HepG2 (cell line): ENCODE data around the gene SLC22A7. TPM values are rescaled to one million over a fixed set of nuclear protein-coding genes. Genes with fewer than 3 reads are reported as not detected.

Source experiments
- MED8 ChIP-seq: sonication (generic); formaldehyde crosslinking; IDR thresholded peaks from 2 replicates; pipeline ENCODE4 v1.8.1; 2023; ENCODE audit warnings: mild to moderate bottlenecking, missing genetic modification reagents; ENCODE audit not compliant: insufficient replicate concordance
- MLXIP ChIP-seq: sonication (generic); formaldehyde crosslinking; IDR thresholded peaks from 2 replicates; pipeline ENCODE4 v1.9.0; 2021; ENCODE audit warnings: missing genetic modification reagents, borderline replicate concordance
- ZBTB21 ChIP-seq: sonication (generic); formaldehyde crosslinking; IDR thresholded peaks from 2 replicates; pipeline ENCODE4 v1.4.0; 2020; ENCODE audit warnings: missing genetic modification reagents
- ZFY ChIP-seq: sonication (generic); formaldehyde crosslinking; IDR thresholded peaks from 2 replicates; pipeline ENCODE4 v1.4.0; 2020; ENCODE audit warnings: missing genetic modification reagents
- ZGPAT ChIP-seq: IDR thresholded peaks from 2 replicates; pipeline ENCODE4 v1.6.1; 2016; ENCODE audit warnings: mild to moderate bottlenecking
- ZNF101 ChIP-seq: sonication (generic); formaldehyde crosslinking; IDR thresholded peaks from 2 replicates; pipeline ENCODE4 v1.4.0; 2020; ENCODE audit warnings: mild to moderate bottlenecking, low read depth, missing genetic modification reagents, borderline replicate concordance
- ZNF350 ChIP-seq: sonication (generic); formaldehyde crosslinking; IDR thresholded peaks from 2 replicates; pipeline ENCODE4 v1.4.0; 2020; ENCODE audit warnings: mild to moderate bottlenecking, low read depth, missing genetic modification reagents, borderline replicate concordance
- ZNF777 ChIP-seq: sonication (generic); formaldehyde crosslinking; IDR thresholded peaks from 2 replicates; pipeline ENCODE4 v1.4.0; 2020; ENCODE audit warnings: missing genetic modification reagents
- ZNF781 ChIP-seq: sonication (generic); formaldehyde crosslinking; IDR thresholded peaks from 2 replicates; pipeline ENCODE4 v1.5.1; 2020; ENCODE audit warnings: borderline replicate concordance, mild to moderate bottlenecking, missing genetic modification reagents; ENCODE audit errors: not compliant biosample characterization
- polyA plus RNA-seq, 8 experiments: library from polyadenylated mRNA; depleted of rRNA in 3 of 8; stranded (reverse) in 7 of 8; unstranded in 1 of 8; fragments of >200 nt; fragmentation: Illumina TruSeq in 4 of 8; extraction: Trizol in 4 of 8; gene quantifications; 2 replicates each; pipeline versions ENCODE4 v1.2.1 to v1.2.3, GENCODE V29; 2011 to 2016; ENCODE audit warnings: low read depth in 4 of 8, missing spikeins in 1 of 8, mixed read lengths in 1 of 8; ENCODE audit not compliant: insufficient read depth in 1 of 8
- total RNA-seq, 5 experiments: library from RNA; depleted of rRNA; stranded (reverse); fragments of >200 nt; fragmentation: Illumina TruSeq; extraction: Trizol; gene quantifications; 2 replicates each; pipeline ENCODE4 v1.2.3, GENCODE V29; 2016; ENCODE audit warnings: low read depth in 1 of 5

SLC22A7 gene
- total and polyA plus RNA-seq, 2 of the 13 experiments (the other 11 are each of a cell fraction or from before 2014, with no cell fraction given) = 5.3 to 22.6 TPM

GRCh38 chr6:43290905-43291355 lies 7.1 kb upstream of the SLC22A7 start (continued):
- peak; percentile 77; the same call in 1 of the 2 replicates for TF ChIP-seq MLXIP (CRISPR knock-in tag)
- peak; percentile 64 for TF ChIP-seq ZNF781
- TF ChIP-seq ZGPAT (CRISPR knock-in tag) = peak; percentile 93
- TF ChIP-seq ZNF777 (CRISPR knock-in tag) = peak; percentile 64; the same call in 1 of the 2 replicates
- peak; percentile 45; the same call in 1 of the 2 replicates for TF ChIP-seq ZBTB21 (CRISPR knock-in tag)
- TF ChIP-seq MED8 (CRISPR knock-in tag) = no peak
- 0 out of 2 replicates have a peak, but pooled peaks have one; percentile 38 for TF ChIP-seq ZNF350
- TF ChIP-seq ZFY = peak; percentile 90
- no peak for TF ChIP-seq ZNF101 (CRISPR knock-in tag)
